Neural cell (in vitro differentiated cells): ENCODE measurements around the gene MFRP. TPM values are rescaled to one million over a fixed set of nuclear protein-coding genes. Genes with fewer than 3 reads are reported as not detected.

Source experiments
- H2AFZ ChIP-seq: fragments of 200-600, 300-800 bp; sonication (generic), shearing (Covaris generic); 2 replicates; pipeline ENCODE4 v1.6.0; 2014; ENCODE audit warnings: low read depth, mild to moderate bottlenecking, antibody characterized with exemption, low read length, moderate library complexity
- H3F3A ChIP-seq: fragments of 200-600 bp; shearing (Covaris generic); 2 replicates; pipeline ENCODE4 v1.6.1; 2016; ENCODE audit warnings: mild to moderate bottlenecking, moderate library complexity, mixed read lengths, antibody characterized with exemption, low read length; ENCODE audit not compliant: insufficient read depth, poor library complexity, severe bottlenecking
- H3K27ac ChIP-seq: fragments of 200-600, 300-800 bp; sonication (generic), shearing (Covaris generic); 2 replicates; pipeline ENCODE4 v1.5.1; 2014; ENCODE audit warnings: mild to moderate bottlenecking, low read length, moderate library complexity
- H3K27me3 ChIP-seq: fragments of 300-800, 200-600 bp; sonication (generic), shearing (Covaris generic); 2 replicates; pipeline ENCODE4 v1.6.0; 2014; ENCODE audit warnings: mild to moderate bottlenecking, low read depth, low read length, moderate library complexity; ENCODE audit not compliant: insufficient read depth
- H3K36me3 ChIP-seq: fragments of 300-800, 200-600 bp; sonication (generic), shearing (Covaris generic); 2 replicates; pipeline ENCODE4 v1.5.1; 2014; ENCODE audit warnings: mild to moderate bottlenecking, antibody characterized with exemption, low read length, moderate library complexity; ENCODE audit not compliant: insufficient read depth
- H3K4me2 ChIP-seq: fragments of 300-800, 200-600 bp; sonication (generic), shearing (Covaris generic); 2 replicates; pipeline ENCODE4 v1.6.0; 2014; ENCODE audit warnings: mild to moderate bottlenecking, low read length
- H3K4me3 ChIP-seq: fragments of 300-800, 200-600 bp; sonication (generic), shearing (Covaris generic); 2 replicates; pipeline ENCODE4 v1.5.1; 2014; ENCODE audit warnings: mild to moderate bottlenecking, low read length, moderate library complexity
- H3K79me2 ChIP-seq: fragments of 200-600 bp; shearing (Covaris generic); replicated peaks from 2 replicates; pipeline ENCODE4 v1.6.0; 2014; ENCODE audit warnings: mild to moderate bottlenecking, low read length, moderate library complexity; ENCODE audit not compliant: insufficient read depth
- H3K9ac ChIP-seq: fragments of 300-800, 200-600 bp; sonication (generic), shearing (Covaris generic); 2 replicates; pipeline ENCODE4 v1.6.1; 2016; ENCODE audit warnings: mild to moderate bottlenecking, low read length, mixed read lengths
- H3K9me2 ChIP-seq: fragments of 200-600 bp; shearing (Covaris generic); 2 replicates; pipeline ENCODE4 v1.6.1; 2016; ENCODE audit warnings: mild to moderate bottlenecking, low read length, mixed read lengths; ENCODE audit not compliant: insufficient read depth
- H3K9me3 ChIP-seq: fragments of 200-600, 300-800 bp; sonication (generic), shearing (Covaris generic); 2 replicates; pipeline ENCODE4 v1.6.1; 2016; ENCODE audit warnings: mild to moderate bottlenecking, mixed run types, low read length, moderate library complexity, mixed read lengths
- H4K20me1 ChIP-seq: fragments of 200-600 bp; shearing (Covaris generic); 2 replicates; pipeline ENCODE4 v1.6.1; 2016; ENCODE audit warnings: mild to moderate bottlenecking, mixed run types; ENCODE audit not compliant: insufficient read depth
- EP300 ChIP-seq: fragments of 450-650 bp; conservative IDR thresholded peaks from 2 replicates; pipeline ENCODE4 v1.6.1; 2014; ENCODE audit warnings: antibody characterized with exemption, mild to moderate bottlenecking, moderate library complexity; ENCODE audit not compliant: poor library complexity, severe bottlenecking
- EZH2 ChIP-seq: fragments of 200-600, 300-800 bp; shearing (Covaris generic), sonication (generic); IDR thresholded peaks from 2 replicates; pipeline ENCODE4 v1.6.1; 2014; ENCODE audit warnings: antibody characterized with exemption, low read length, borderline replicate concordance, mild to moderate bottlenecking; ENCODE audit not compliant: insufficient read depth, poor library complexity, severe bottlenecking
- MXI1 ChIP-seq: fragments of 450-650 bp; conservative IDR thresholded peaks from 2 replicates; pipeline ENCODE4 v1.6.1; 2014; ENCODE audit warnings: antibody characterized with exemption, mild to moderate bottlenecking; ENCODE audit not compliant: poor library complexity, severe bottlenecking
- POLR2AphosphoS5 ChIP-seq: IDR thresholded peaks from 2 replicates; pipeline ENCODE4 v1.6.1; 2012
- RAD21 ChIP-seq: fragments of 450-650 bp; conservative IDR thresholded peaks from 2 replicates; pipeline ENCODE4 v1.6.1; 2014; ENCODE audit warnings: antibody characterized with exemption, mild to moderate bottlenecking, moderate library complexity
- SMC3 ChIP-seq: fragments of 450-650 bp; conservative IDR thresholded peaks from 2 replicates; pipeline ENCODE4 v1.6.1; 2014; ENCODE audit warnings: antibody characterized with exemption, mild to moderate bottlenecking, moderate library complexity; ENCODE audit not compliant: poor library complexity
- TAF1 ChIP-seq: IDR thresholded peaks from 2 replicates; pipeline ENCODE4 v1.6.1; 2012; ENCODE audit warnings: low read depth
- polyA minus RNA-seq: library from RNA; depleted of rRNA, polyadenylated mRNA; stranded (reverse); fragments of >200 nt; gene quantifications from 2 replicates; pipeline ENCODE4 v1.2.3, GENCODE V29; 2014
- polyA plus RNA-seq: library from polyadenylated mRNA; depleted of rRNA; stranded (reverse); fragments of >200 nt; gene quantifications from 2 replicates; pipeline ENCODE4 v1.2.3, GENCODE V29; 2014
- TF ChIP-seq, protein P1 (sequence below): fragments of 450-650 bp; IDR thresholded peaks from 2 replicates; pipeline ENCODE4 v1.5.1; 2014; ENCODE audit warnings: antibody characterized with exemption, mild to moderate bottlenecking, moderate library complexity; ENCODE audit not compliant: poor library complexity, severe bottlenecking
- TF ChIP-seq, protein P2 (sequence below): IDR thresholded peaks from 2 replicates; pipeline ENCODE4 v1.6.1; 2012; ENCODE audit warnings: borderline replicate concordance

The MFRP gene
- not detected in 2 replicates for polyA plus RNA-seq
- not detected in 2 replicates for polyA minus RNA-seq

DNA sequence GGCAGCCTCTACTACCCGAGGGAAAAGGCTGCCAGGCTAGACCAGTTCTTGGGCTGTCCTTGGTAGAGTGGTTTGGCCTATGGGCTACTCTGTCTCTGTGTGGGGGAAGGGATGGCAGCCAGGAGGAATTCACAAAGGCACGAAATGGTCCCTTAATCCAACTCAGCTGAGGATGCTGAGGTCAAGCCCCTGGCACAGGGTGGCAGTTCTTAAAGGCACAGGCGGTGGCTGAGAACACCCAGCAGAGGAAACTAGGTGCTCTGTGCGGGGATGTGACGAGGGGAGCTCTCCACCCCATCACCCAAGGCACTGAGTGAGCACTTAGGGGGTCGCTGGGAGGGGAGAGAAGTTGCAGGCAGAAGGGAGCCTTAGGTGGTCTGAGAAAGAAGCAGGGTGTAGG is at the start of gene MFRP:
Gene MFRP (minus strand): TSS at position 101 of the 400 bp plus-strand sequence. CDS start 192 bp downstream, outside the sequence.
- Histone ChIP-seq H3K27ac (no peak within 1 kb of the TSS), H2AFZ (no peak within 1 kb of the TSS), H3K27me3 (peaks cover 6% of the 10 kb centered on the region), H3K9ac (no peak within 1 kb of the TSS), H3K4me3 (no peak within 1 kb of the TSS), H3K79me2 (no peaks in the 10 kb centered on the region), H3F3A (no peaks in the 10 kb centered on the region), H3K9me2 (no peaks in the 10 kb centered on the region), H3K9me3 (no peaks in the 10 kb centered on the region), H3K4me2 (no peak within 1 kb of the TSS), H3K36me3 (no peaks in the 10 kb centered on the region), H4K20me1 (no peaks in the 10 kb centered on the region)
- TF ChIP-seq SMC3 (no peak), MXI1 (no peak), RAD21 (no peak), EP300 (no peak), TAF1 (no peak), POLR2AphosphoS5 (no peak), EZH2 (no peak)
- TF ChIP-seq, protein P1, sequence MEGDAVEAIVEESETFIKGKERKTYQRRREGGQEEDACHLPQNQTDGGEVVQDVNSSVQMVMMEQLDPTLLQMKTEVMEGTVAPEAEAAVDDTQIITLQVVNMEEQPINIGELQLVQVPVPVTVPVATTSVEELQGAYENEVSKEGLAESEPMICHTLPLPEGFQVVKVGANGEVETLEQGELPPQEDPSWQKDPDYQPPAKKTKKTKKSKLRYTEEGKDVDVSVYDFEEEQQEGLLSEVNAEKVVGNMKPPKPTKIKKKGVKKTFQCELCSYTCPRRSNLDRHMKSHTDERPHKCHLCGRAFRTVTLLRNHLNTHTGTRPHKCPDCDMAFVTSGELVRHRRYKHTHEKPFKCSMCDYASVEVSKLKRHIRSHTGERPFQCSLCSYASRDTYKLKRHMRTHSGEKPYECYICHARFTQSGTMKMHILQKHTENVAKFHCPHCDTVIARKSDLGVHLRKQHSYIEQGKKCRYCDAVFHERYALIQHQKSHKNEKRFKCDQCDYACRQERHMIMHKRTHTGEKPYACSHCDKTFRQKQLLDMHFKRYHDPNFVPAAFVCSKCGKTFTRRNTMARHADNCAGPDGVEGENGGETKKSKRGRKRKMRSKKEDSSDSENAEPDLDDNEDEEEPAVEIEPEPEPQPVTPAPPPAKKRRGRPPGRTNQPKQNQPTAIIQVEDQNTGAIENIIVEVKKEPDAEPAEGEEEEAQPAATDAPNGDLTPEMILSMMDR, result no peak
- TF ChIP-seq, protein P2, sequence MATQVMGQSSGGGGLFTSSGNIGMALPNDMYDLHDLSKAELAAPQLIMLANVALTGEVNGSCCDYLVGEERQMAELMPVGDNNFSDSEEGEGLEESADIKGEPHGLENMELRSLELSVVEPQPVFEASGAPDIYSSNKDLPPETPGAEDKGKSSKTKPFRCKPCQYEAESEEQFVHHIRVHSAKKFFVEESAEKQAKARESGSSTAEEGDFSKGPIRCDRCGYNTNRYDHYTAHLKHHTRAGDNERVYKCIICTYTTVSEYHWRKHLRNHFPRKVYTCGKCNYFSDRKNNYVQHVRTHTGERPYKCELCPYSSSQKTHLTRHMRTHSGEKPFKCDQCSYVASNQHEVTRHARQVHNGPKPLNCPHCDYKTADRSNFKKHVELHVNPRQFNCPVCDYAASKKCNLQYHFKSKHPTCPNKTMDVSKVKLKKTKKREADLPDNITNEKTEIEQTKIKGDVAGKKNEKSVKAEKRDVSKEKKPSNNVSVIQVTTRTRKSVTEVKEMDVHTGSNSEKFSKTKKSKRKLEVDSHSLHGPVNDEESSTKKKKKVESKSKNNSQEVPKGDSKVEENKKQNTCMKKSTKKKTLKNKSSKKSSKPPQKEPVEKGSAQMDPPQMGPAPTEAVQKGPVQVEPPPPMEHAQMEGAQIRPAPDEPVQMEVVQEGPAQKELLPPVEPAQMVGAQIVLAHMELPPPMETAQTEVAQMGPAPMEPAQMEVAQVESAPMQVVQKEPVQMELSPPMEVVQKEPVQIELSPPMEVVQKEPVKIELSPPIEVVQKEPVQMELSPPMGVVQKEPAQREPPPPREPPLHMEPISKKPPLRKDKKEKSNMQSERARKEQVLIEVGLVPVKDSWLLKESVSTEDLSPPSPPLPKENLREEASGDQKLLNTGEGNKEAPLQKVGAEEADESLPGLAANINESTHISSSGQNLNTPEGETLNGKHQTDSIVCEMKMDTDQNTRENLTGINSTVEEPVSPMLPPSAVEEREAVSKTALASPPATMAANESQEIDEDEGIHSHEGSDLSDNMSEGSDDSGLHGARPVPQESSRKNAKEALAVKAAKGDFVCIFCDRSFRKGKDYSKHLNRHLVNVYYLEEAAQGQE, result no peak

DNA sequence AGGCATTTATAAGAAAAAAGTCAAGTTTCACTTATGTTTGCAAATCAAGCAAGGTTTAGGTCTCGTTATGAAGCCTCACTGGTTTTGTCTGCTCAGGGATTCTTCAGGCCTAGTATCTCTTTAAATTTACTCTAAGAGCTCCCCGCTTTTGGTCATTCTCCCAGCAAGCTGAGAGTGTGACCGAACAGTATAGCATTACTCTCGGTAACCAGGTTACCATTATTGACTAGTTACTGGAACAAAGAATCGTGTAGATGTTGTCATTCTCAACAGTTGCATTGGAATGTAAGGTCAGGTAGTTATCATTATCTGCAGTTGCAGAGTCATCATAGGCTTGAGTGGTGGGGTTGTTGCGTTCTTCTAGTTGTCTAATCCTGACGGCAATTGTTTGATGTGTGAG is 44.8 kb upstream of the MFRP start:
- H3F3A ChIP-seq, result no peaks in the 10 kb centered on the region
- H3K9me3 ChIP-seq, result no peaks in the 10 kb centered on the region
- no peaks in the 10 kb centered on the region for H3K79me2 ChIP-seq
- no peak overlapping the region for H3K9ac ChIP-seq
- no peak overlapping the region for H3K27ac ChIP-seq
- H4K20me1 ChIP-seq, result no peaks in the 10 kb centered on the region
- H3K36me3 ChIP-seq, result no peaks in the 10 kb centered on the region
- TF ChIP-seq TAF1 (no peak), MXI1 (no peak), EP300 (no peak), EZH2 (no peak), POLR2AphosphoS5 (no peak), SMC3 (no peak), RAD21 (no peak)
- TF ChIP-seq, protein P2, result no peak
- TF ChIP-seq, protein P1, result no peak
- no peak overlapping the region for H3K4me2 ChIP-seq
- H2AFZ ChIP-seq, result no peak overlapping the region
- H3K9me2 ChIP-seq, result no peaks in the 10 kb centered on the region
- no peak overlapping the region for H3K4me3 ChIP-seq
- H3K27me3 ChIP-seq, result no peaks in the 10 kb centered on the region
